Peyer's patch (tissue), 4 donors: ENCODE results near the gene FFAR3. TPM values are rescaled to one million over a fixed set of nuclear protein-coding genes. Genes with fewer than 3 reads are reported as not detected.

Experiments
- DNase-seq, 3 donors: peaks; one replicate each; pipeline ENCODE4 v3.0.0-alpha.2; 2017 to 2019
- H3K27ac ChIP-seq, 4 donors: fragments of 200-600 bp; sonication (generic); one replicate each; pipeline ENCODE4 v1.5.1; 2016 to 2019
- H3K27me3 ChIP-seq, 2 donors: fragments of 200-600 bp; sonication (generic); one replicate each; pipeline ENCODE4 v1.5.1; 2019
- H3K36me3 ChIP-seq, 3 donors: fragments of 200-600 bp; sonication (generic); one replicate each; pipeline ENCODE4 v1.5.1; 2016 to 2019
- H3K4me1 ChIP-seq, 4 donors: fragments of 200-600 bp; sonication (generic); one replicate each; pipeline ENCODE4 v1.5.1; 2016 to 2019
- H3K4me3 ChIP-seq, 4 donors: fragments of 200-600 bp; sonication (generic); 1 replicate in 3 of 4; 2 replicates in 1 of 4; pipeline ENCODE4 v1.5.1; 2016 to 2019; ENCODE audit warnings: mild to moderate bottlenecking in 1 of 4
- H3K9me3 ChIP-seq, 4 donors: fragments of 200-600 bp; sonication (generic); one replicate each; pipeline ENCODE4 v1.5.1; 2016 to 2019; ENCODE audit warnings: mild to moderate bottlenecking in 1 of 4
- CTCF ChIP-seq, 6 experiments: fragments of 450-650 bp in 4 of 6; fragments of 200-600 bp in 2 of 6; sonication (generic) in 1 of 6; IDR thresholded peaks; one replicate each; pipeline ENCODE4 v1.5.1; 2017 to 2019; ENCODE audit warnings: antibody characterized with exemption in 6 of 6, mild to moderate bottlenecking in 3 of 6, moderate library complexity in 1 of 6
- POLR2A ChIP-seq, 2 donors: fragments of 450-650 bp; IDR thresholded peaks; one replicate each; pipeline ENCODE4 v1.5.1; 2017; ENCODE audit warnings: antibody characterized with exemption in 2 of 2, mild to moderate bottlenecking in 2 of 2, moderate library complexity in 2 of 2
- total RNA-seq, 4 donors: library from RNA; depleted of rRNA; stranded (reverse); fragments of >200 nt; gene quantifications; one replicate each; pipeline ENCODE4 v1.1.0, GENCODE V29; 2016

FFAR3 gene
- total RNA-seq, 4 donors from 2014 or later = 1.1 TPM; not detected in 3

- no peak for DNase-seq
- H3K4me3 ChIP-seq = no peak overlapping the region
- H3K9me3 ChIP-seq = no peaks in the 10 kb centered on the region
- H3K4me1 ChIP-seq = no peaks in the 10 kb centered on the region
- TF ChIP-seq POLR2A (IDR thresholded peaks at IDR 0.05) (no peak), CTCF (IDR thresholded peaks at IDR 0.05) (no peak)
- H3K27me3 ChIP-seq = no peaks in the 10 kb centered on the region
- H3K27ac ChIP-seq = no peak overlapping the region
- no peaks in the 10 kb centered on the region for H3K36me3 ChIP-seq
These were observed 4.2 kb downstream of the FFAR3 start for GRCh38 chr19:35362261-35363000.

- TF ChIP-seq CTCF (IDR thresholded peaks at IDR 0.05) (no peak), POLR2A (IDR thresholded peaks at IDR 0.05) (no peak)
- H3K9me3 ChIP-seq = no peaks in the 10 kb centered on the region
- DNase-seq = no peak
These were observed 4.8 kb downstream of the FFAR3 start for GRCh38 chr19:35363001-35363590.

GRCh38 chr19:35363711-35364425 lies 5.6 kb downstream of the FFAR3 start:
- Histone ChIP-seq H3K36me3 (no peaks in the 10 kb centered on the region), H3K4me3 (no peak overlapping the region), H3K9me3 (no peaks in the 10 kb centered on the region), H3K4me1 (no peaks in the 10 kb centered on the region), H3K27me3 (no peaks in the 10 kb centered on the region), H3K27ac (no peak overlapping the region)
- DNase-seq = no peak
- TF ChIP-seq CTCF (IDR thresholded peaks at IDR 0.05) (no peak), POLR2A (IDR thresholded peaks at IDR 0.05) (no peak)

More at GRCh38 chr19:35363001-35363590, 4.8 kb downstream of the FFAR3 start:
- Histone ChIP-seq H3K4me1 (no peaks in the 10 kb centered on the region), H3K36me3 (no peaks in the 10 kb centered on the region), H3K4me3 (no peak overlapping the region), H3K27ac (no peak overlapping the region), H3K27me3 (no peaks in the 10 kb centered on the region)

GRCh38 chr19:35365303-35365702 lies 7.0 kb downstream of the FFAR3 start:
- no peak overlapping the region for H3K4me3 ChIP-seq
- no peaks in the 10 kb centered on the region for H3K4me1 ChIP-seq
- no peaks in the 10 kb centered on the region for H3K9me3 ChIP-seq
- no peak for DNase-seq
- H3K27me3 ChIP-seq = no peaks in the 10 kb centered on the region
- no peak overlapping the region for H3K27ac ChIP-seq
- no peak for TF ChIP-seq POLR2A (IDR thresholded peaks at IDR 0.05)
- TF ChIP-seq CTCF (IDR thresholded peaks at IDR 0.05) = no peak
- H3K36me3 ChIP-seq = no peaks in the 10 kb centered on the region

GRCh38 chr19:35368378-35368777 lies 10.1 kb downstream of the FFAR3 start:
- Histone ChIP-seq H3K36me3 (no peaks in the 10 kb centered on the region), H3K27ac (no peak overlapping the region), H3K27me3 (no peaks in the 10 kb centered on the region), H3K4me1 (no peaks in the 10 kb centered on the region), H3K4me3 (no peak overlapping the region), H3K9me3 (no peaks in the 10 kb centered on the region)
- TF ChIP-seq CTCF (IDR thresholded peaks at IDR 0.05) = no peak
- TF ChIP-seq POLR2A (IDR thresholded peaks at IDR 0.05) = no peak
- DNase-seq = no peak
